PC-3 (cell line): ENCODE data around the gene PHGDH.

Experiments
- CTCF ChIP-seq: fragments of 300-600 bp; sonication (generic); conservative IDR thresholded peaks from 2 replicates; pipeline ENCODE4 v1.5.1; 2017; ENCODE audit warnings: antibody characterized with exemption, low read depth, mild to moderate bottlenecking, low read length
- EZH2 ChIP-seq: fragments of 300-600 bp; sonication (generic); IDR thresholded peaks from one replicate; pipeline ENCODE4 v1.6.1; 2017; ENCODE audit warnings: antibody characterized with exemption, mild to moderate bottlenecking, low read length; ENCODE audit not compliant: unreplicated experiment

GRCh38 chr1:119784191-119784781 lies 72.6 kb downstream of the PHGDH start:
- TF ChIP-seq CTCF: no peak
- no peak for TF ChIP-seq EZH2
